ENCODE measurements around the gene TMEM151A. TPM values are rescaled to one million over a fixed set of nuclear protein-coding genes. Genes with fewer than 3 reads are reported as not detected.
A peak's percentile ranks its signal among the peaks of the same experiment; 100 is the strongest.

The TMEM151A gene
- total and polyA plus RNA-seq, 4 donors: 0.05 to 0.13 TPM; not detected in 2

GRCh38 chr11:66266378-66267038 lies 25.2 kb upstream of the TMEM151A start:
- H3K9ac ChIP-seq (ENCODE audit: low read depth in 1 of 2, low read length in 2 of 2): no peak overlapping the region
- TF ChIP-seq JUND (IDR thresholded peaks at IDR 0.05) (no peak), TAF1 (conservative IDR thresholded peaks at IDR 0.05) (no peak), NR2F2 (IDR thresholded peaks at IDR 0.05) (no peak), FOXA2 (IDR thresholded peaks at IDR 0.05) (no peak)
- no peak overlapping the region for H3K4me3 ChIP-seq (ENCODE audit: low read depth in 1 of 3, low read length in 3 of 3)
- peaks cover 0 to 7% (median 0%) of the 10 kb centered on the region in 4 donors for H3K36me3 ChIP-seq (ENCODE audit: control insufficient read depth in 4 of 4, insufficient read depth in 3 of 4, low read depth in 1 of 4, low read length in 3 of 4)
- no peaks in the 10 kb centered on the region for H3K27me3 ChIP-seq (ENCODE audit: control insufficient read depth in 4 of 4, insufficient read depth in 4 of 4, low read length in 3 of 4)
- H3K4me1 ChIP-seq (ENCODE audit: control insufficient read depth in 4 of 4, insufficient read depth in 4 of 4, low read length in 3 of 4): peaks cover 4 to 23% (median 17%) of the 10 kb centered on the region in 4 donors
- WGBS: 90% methylated on average over 20 of the region's 20 CpGs
- peak overlapping the region in 1 of 2 donors; percentile 53 for H3K27ac ChIP-seq (ENCODE audit: low read depth in 1 of 2, low read length in 2 of 2)
- DNase-seq (ENCODE audit: low spot score): no peak
- H3K9me3 ChIP-seq (ENCODE audit: control insufficient read depth in 4 of 4, low read length in 3 of 4): no peaks in the 10 kb centered on the region

GRCh38 chr11:66267039-66267378 lies 24.7 kb upstream of the TMEM151A start:
- peak overlapping the region in 2 of 3 donors; percentile 57 to 59 for H3K4me3 ChIP-seq (ENCODE audit: low read depth in 1 of 3, low read length in 3 of 3)
- no peak overlapping the region for H3K9ac ChIP-seq (ENCODE audit: low read depth in 1 of 2, low read length in 2 of 2)
- peak overlapping the region; percentile 19 to 53 for H3K27ac ChIP-seq (ENCODE audit: low read depth in 1 of 2, low read length in 2 of 2)
- no peak for DNase-seq (ENCODE audit: low spot score)
- TF ChIP-seq FOXA1 (IDR thresholded peaks at IDR 0.05) (no peak), EGR1 (IDR thresholded peaks at IDR 0.05; ENCODE audit: low read depth in 2 of 2) (no peak), GABPA (IDR thresholded peaks at IDR 0.05 in 1 of 2, conservative IDR thresholded peaks at IDR 0.05 in 1 of 2) (no peak), HNF4A (conservative IDR thresholded peaks at IDR 0.05) (no peak), HNF4G (IDR thresholded peaks at IDR 0.05) (no peak), JUND (IDR thresholded peaks at IDR 0.05) (no peak), FOXA2 (IDR thresholded peaks at IDR 0.05) (no peak), ATF3 (IDR thresholded peaks at IDR 0.05) (no peak)
- TF ChIP-seq, protein P1, sequence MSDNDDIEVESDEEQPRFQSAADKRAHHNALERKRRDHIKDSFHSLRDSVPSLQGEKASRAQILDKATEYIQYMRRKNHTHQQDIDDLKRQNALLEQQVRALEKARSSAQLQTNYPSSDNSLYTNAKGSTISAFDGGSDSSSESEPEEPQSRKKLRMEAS (IDR thresholded peaks at IDR 0.05): no peak
- H3K27me3 ChIP-seq (ENCODE audit: control insufficient read depth in 4 of 4, insufficient read depth in 4 of 4, low read length in 3 of 4): no peaks in the 10 kb centered on the region
- 50% methylated on average over 13 of the region's 13 CpGs for WGBS
- peaks cover 0 to 9% (median 4%) of the 10 kb centered on the region in 4 donors for H3K36me3 ChIP-seq (ENCODE audit: control insufficient read depth in 4 of 4, insufficient read depth in 3 of 4, low read depth in 1 of 4, low read length in 3 of 4)
- peaks cover 4 to 23% (median 17%) of the 10 kb centered on the region in 4 donors for H3K4me1 ChIP-seq (ENCODE audit: control insufficient read depth in 4 of 4, insufficient read depth in 4 of 4, low read length in 3 of 4)
- H3K9me3 ChIP-seq (ENCODE audit: control insufficient read depth in 4 of 4, low read length in 3 of 4): no peaks in the 10 kb centered on the region

DNA sequence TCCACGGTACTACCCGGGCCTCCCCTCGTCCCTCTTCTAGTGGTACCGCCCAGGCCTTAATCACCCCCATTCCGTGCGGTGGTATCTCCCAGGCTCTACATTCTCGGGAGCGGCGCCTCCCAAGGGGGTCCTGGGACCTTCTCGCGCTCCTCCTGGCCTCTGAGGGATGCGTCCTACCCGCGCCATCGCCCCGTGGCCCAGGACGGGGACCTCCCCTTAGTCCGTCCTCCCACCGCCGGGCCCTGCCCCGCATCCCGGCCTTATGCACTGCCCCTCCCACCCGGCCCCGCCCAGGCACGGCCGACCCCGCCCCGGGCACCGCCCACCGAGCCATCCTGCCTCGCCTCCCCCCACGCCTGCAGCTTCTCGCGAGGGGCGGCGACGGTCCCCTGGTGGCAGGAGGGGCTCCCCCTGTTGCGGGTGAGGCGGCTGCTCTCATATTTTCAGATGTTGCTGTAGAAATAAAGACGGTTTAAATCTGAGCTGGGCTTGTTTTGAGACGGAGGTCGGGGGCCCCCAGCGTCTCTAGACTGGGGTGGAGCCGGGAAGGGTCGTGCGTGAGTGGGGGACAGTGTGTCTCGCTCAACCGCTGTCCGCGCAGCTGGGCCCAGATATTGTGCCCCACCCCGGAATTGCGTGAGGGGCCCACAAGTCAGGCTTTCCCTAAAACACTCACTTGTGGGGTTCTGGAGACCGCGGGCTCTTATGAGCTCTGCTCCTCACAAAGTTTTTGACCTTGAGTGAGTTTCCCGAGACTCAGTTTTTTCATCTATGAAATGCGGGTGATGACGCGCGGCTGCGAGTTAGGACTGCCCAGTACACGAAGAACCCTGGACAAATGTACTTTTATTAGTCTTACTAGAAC lies 24.1 kb upstream of the TMEM151A start:
- 3% methylated on average over 61 of the region's 61 CpGs for WGBS
- Histone ChIP-seq H3K4me1 (ENCODE audit: control insufficient read depth in 4 of 4, insufficient read depth in 4 of 4, low read length in 3 of 4) (peaks cover 4 to 23% (median 17%) of the 10 kb centered on the region in 4 donors), H3K27ac (ENCODE audit: low read depth in 1 of 2, low read length in 2 of 2) (peak overlapping the region; percentile 91 to 92), H3K27me3 (ENCODE audit: control insufficient read depth in 4 of 4, insufficient read depth in 4 of 4, low read length in 3 of 4) (no peaks in the 10 kb centered on the region), H3K9me3 (ENCODE audit: control insufficient read depth in 4 of 4, low read length in 3 of 4) (no peaks in the 10 kb centered on the region), H3K4me3 (ENCODE audit: low read depth in 1 of 3, low read length in 3 of 3) (peak overlapping the region; percentile 57 to 65 (median 59)), H3K36me3 (ENCODE audit: control insufficient read depth in 4 of 4, insufficient read depth in 3 of 4, low read depth in 1 of 4, low read length in 3 of 4) (peaks cover under 1 to 12% (median 9%) of the 10 kb centered on the region in 4 donors), H3K9ac (ENCODE audit: low read depth in 1 of 2, low read length in 2 of 2) (peak overlapping the region; percentile 68 to 73)
- TF ChIP-seq JUND (IDR thresholded peaks at IDR 0.05) (peak in 1 of 2 donors; percentile 47), HNF4G (IDR thresholded peaks at IDR 0.05) (no peak), RXRA (IDR thresholded peaks at IDR 0.05) (no peak), NR2F2 (IDR thresholded peaks at IDR 0.05) (peak; percentile 14), SP1 (IDR thresholded peaks at IDR 0.05) (peak; percentile 16)
- TF ChIP-seq, protein P2, sequence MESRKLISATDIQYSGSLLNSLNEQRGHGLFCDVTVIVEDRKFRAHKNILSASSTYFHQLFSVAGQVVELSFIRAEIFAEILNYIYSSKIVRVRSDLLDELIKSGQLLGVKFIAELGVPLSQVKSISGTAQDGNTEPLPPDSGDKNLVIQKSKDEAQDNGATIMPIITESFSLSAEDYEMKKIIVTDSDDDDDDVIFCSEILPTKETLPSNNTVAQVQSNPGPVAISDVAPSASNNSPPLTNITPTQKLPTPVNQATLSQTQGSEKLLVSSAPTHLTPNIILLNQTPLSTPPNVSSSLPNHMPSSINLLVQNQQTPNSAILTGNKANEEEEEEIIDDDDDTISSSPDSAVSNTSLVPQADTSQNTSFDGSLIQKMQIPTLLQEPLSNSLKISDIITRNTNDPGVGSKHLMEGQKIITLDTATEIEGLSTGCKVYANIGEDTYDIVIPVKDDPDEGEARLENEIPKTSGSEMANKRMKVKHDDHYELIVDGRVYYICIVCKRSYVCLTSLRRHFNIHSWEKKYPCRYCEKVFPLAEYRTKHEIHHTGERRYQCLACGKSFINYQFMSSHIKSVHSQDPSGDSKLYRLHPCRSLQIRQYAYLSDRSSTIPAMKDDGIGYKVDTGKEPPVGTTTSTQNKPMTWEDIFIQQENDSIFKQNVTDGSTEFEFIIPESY (IDR thresholded peaks at IDR 0.05): no peak
- TF ChIP-seq, protein P3, sequence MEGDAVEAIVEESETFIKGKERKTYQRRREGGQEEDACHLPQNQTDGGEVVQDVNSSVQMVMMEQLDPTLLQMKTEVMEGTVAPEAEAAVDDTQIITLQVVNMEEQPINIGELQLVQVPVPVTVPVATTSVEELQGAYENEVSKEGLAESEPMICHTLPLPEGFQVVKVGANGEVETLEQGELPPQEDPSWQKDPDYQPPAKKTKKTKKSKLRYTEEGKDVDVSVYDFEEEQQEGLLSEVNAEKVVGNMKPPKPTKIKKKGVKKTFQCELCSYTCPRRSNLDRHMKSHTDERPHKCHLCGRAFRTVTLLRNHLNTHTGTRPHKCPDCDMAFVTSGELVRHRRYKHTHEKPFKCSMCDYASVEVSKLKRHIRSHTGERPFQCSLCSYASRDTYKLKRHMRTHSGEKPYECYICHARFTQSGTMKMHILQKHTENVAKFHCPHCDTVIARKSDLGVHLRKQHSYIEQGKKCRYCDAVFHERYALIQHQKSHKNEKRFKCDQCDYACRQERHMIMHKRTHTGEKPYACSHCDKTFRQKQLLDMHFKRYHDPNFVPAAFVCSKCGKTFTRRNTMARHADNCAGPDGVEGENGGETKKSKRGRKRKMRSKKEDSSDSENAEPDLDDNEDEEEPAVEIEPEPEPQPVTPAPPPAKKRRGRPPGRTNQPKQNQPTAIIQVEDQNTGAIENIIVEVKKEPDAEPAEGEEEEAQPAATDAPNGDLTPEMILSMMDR (IDR thresholded peaks at IDR 0.05; ENCODE audit: low read depth, low read length, missing input control): peak; percentile 6
- DNase-seq (ENCODE audit: low spot score): peak; percentile 96

Data from liver (tissue), 9 donors.